Adrenal gland (tissue), 5 donors: Measurements from ENCODE around the gene WNK4.

Experiments
- POLR2A ChIP-seq, 2 donors: fragments of 450-650 bp; IDR thresholded peaks; one replicate each; pipeline ENCODE4 v1.6.1; 2017; ENCODE audit warnings: antibody characterized with exemption in 2 of 2, mild to moderate bottlenecking in 2 of 2, moderate library complexity in 1 of 2
- TF ChIP-seq, protein P1 (sequence below), 6 experiments: fragments of 450-650 bp in 4 of 6; fragments of 200-600 bp in 2 of 6; sonication (generic) in 1 of 6; IDR thresholded peaks; 1 replicate in 5 of 6; 2 replicates in 1 of 6; pipeline versions ENCODE4 v1.5.1 to v1.8.0; 2016 to 2021; ENCODE audit warnings: antibody characterized with exemption in 6 of 6, mild to moderate bottlenecking in 2 of 6, moderate library complexity in 1 of 6
- donor health status: DM: no; HTN: no; CAD: no.

DNA sequence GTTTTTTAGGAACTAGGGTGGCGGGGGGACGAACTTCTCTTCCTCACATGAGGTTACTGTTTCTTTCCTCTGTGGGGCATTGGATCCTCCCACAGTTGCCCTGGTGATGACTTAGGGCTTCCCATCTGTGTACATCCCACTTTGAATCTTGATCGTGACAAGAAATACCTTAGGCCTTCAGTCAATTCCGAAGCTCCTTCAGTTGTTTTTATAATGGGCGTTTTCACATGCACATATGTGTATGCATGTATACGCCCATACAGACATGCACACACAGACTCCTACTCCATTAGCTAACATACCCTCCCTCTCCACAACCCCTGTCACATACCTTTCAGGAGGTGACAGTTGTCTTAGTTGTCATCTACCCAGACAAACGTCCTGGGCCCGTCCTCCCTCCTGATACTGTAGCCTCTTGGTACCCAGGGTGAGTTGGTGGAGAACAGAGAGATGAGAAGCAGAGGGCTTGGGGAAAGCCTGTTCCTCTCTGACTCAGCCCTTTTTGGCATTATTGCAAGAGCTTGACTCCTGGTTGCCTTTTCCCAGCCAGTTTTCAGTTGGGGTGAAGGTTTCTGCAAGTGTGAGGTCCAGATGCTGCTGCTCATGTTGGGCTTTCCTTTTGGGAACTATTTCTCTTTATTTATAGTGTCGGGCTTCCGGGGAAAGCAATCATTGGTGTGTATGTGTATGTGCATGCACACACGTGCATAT, 61.7 kb downstream of the WNK4 start:
- TF ChIP-seq, protein P1, sequence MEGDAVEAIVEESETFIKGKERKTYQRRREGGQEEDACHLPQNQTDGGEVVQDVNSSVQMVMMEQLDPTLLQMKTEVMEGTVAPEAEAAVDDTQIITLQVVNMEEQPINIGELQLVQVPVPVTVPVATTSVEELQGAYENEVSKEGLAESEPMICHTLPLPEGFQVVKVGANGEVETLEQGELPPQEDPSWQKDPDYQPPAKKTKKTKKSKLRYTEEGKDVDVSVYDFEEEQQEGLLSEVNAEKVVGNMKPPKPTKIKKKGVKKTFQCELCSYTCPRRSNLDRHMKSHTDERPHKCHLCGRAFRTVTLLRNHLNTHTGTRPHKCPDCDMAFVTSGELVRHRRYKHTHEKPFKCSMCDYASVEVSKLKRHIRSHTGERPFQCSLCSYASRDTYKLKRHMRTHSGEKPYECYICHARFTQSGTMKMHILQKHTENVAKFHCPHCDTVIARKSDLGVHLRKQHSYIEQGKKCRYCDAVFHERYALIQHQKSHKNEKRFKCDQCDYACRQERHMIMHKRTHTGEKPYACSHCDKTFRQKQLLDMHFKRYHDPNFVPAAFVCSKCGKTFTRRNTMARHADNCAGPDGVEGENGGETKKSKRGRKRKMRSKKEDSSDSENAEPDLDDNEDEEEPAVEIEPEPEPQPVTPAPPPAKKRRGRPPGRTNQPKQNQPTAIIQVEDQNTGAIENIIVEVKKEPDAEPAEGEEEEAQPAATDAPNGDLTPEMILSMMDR (IDR thresholded peaks at IDR 0.05): no peak
- TF ChIP-seq POLR2A (IDR thresholded peaks at IDR 0.05): no peak
